Spinal cord (tissue), 10 donors: ENCODE data around the gene BCL2. TPM values are rescaled to one million over a fixed set of nuclear protein-coding genes. Genes with fewer than 3 reads are reported as not detected.
A peak's percentile ranks its signal among the peaks of the same experiment; 100 is the strongest.

Experiments used
- DNase-seq, 6 donors: peaks; one replicate each; pipeline versions ENCODE4 v3.0.0 to v3.0.0-alpha.2; 2013 to 2015; ENCODE audit warnings: low spot score in 6 of 6, low read depth in 4 of 6
- H3K27ac ChIP-seq: one replicate; pipeline ENCODE4 v1.5.1; 2013; ENCODE audit warnings: low read depth, low read length, control low read depth
- H3K27me3 ChIP-seq: one replicate; pipeline ENCODE4 v1.6.1; 2013; ENCODE audit warnings: low read length; ENCODE audit not compliant: control insufficient read depth, insufficient read depth
- H3K36me3 ChIP-seq: one replicate; pipeline ENCODE4 v1.6.1; 2013; ENCODE audit warnings: low read length; ENCODE audit not compliant: control insufficient read depth, insufficient read depth
- H3K4me1 ChIP-seq: one replicate; pipeline ENCODE4 v1.6.1; 2013; ENCODE audit warnings: low read length; ENCODE audit not compliant: control insufficient read depth, insufficient read depth
- H3K4me3 ChIP-seq: one replicate; pipeline ENCODE4 v1.5.1; 2013; ENCODE audit warnings: low read depth, low read length, control low read depth
- H3K9me3 ChIP-seq: one replicate; pipeline ENCODE4 v1.6.1; 2013; ENCODE audit warnings: low read length; ENCODE audit not compliant: control insufficient read depth, insufficient read depth
- WGBS: methylation state at CpG from one replicate; pipeline ENCODE4 v1.1.5; 2013; ENCODE audit warnings: missing lambda C conversion rate; ENCODE audit not compliant: insufficient coverage; 5-methylcytosine and 5-hydroxymethylcytosine counted together
- polyA plus RNA-seq, 2 donors: library from polyadenylated mRNA; unstranded; fragments of 120-200 nt; gene quantifications; one replicate each; pipeline ENCODE4 v1.2.1, GENCODE V29; 2013; ENCODE audit not compliant: insufficient read length in 2 of 2
- small RNA-seq: library from RNA; depleted of rRNA; stranded (forward); fragments of <200 nt; gene quantifications from one replicate; pipeline ENCODE3, GENCODE V24; 2014; ENCODE audit warnings: low replicate concordance
- total RNA-seq, 2 donors: library from RNA; depleted of rRNA in 1 of 2; stranded (reverse); fragments of 120-200 nt in 1 of 2; fragments of >200 nt in 1 of 2; gene quantifications; one replicate each; pipeline versions ENCODE4 v1.2.3 to v1.2.4, GENCODE V29; 2013 to 2014
- donor health status: healthy.

The BCL2 gene
- total and polyA plus RNA-seq, 4 donors = 14.4 to 34.4 (median 23.7) TPM

GRCh38 chr18:63082366-63083019 is 237.1 kb downstream of the BCL2 start:
- WGBS = no CpG with 5 or more reads among the region's 7 CpGs
- Histone ChIP-seq H3K4me1 (no peaks in the 10 kb centered on the region), H3K36me3 (no peaks in the 10 kb centered on the region), H3K27me3 (no peaks in the 10 kb centered on the region), H3K4me3 (no peak overlapping the region), H3K27ac (no peak overlapping the region), H3K9me3 (no peaks in the 10 kb centered on the region)
- peak in 2 of 6 donors; percentile 38 to 82 for DNase-seq

GRCh38 chr18:63079114-63079513 is 240.5 kb downstream of the BCL2 start:
- Histone ChIP-seq H3K27ac (no peak overlapping the region), H3K4me3 (no peak overlapping the region), H3K4me1 (peaks cover 4% of the 10 kb centered on the region), H3K36me3 (no peaks in the 10 kb centered on the region), H3K27me3 (no peaks in the 10 kb centered on the region), H3K9me3 (no peaks in the 10 kb centered on the region)
- WGBS = 92% methylated on average over 1 of the region's 1 CpG
- DNase-seq = no peak

DNA sequence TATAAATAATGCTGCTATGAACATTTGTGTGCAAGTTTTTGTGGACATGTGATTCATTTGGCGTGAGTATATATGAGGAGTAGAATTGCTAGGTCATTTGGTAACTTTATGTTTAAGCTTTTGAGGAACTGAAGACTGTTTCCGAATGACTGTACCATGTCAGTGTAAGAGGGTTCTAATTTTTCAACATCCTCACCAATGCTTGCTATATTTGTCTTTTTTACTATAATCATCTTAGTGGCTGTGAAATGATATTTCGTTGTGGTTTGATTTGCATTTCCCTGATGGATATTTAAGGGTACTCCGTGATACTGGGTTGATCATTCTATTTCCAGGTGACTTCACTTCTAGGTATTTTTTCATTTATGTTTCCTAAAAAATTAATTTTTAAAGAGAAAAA is 241.1 kb downstream of the BCL2 start:
- Histone ChIP-seq H3K9me3 (no peaks in the 10 kb centered on the region), H3K27me3 (no peaks in the 10 kb centered on the region), H3K27ac (no peak overlapping the region), H3K36me3 (no peaks in the 10 kb centered on the region), H3K4me1 (peaks cover 4% of the 10 kb centered on the region), H3K4me3 (no peak overlapping the region)
- DNase-seq = no peak
- WGBS = no CpG with 5 or more reads among the region's 4 CpGs

GRCh38 chr18:63074981-63075404 is 244.6 kb downstream of the BCL2 start:
- H3K4me3 ChIP-seq = peak overlapping the region; percentile 50
- H3K9me3 ChIP-seq = no peaks in the 10 kb centered on the region
- H3K27ac ChIP-seq = peak overlapping the region; percentile 67
- peak; percentile 36 to 87 (median 54) for DNase-seq
- 5% methylated on average over 18 of the region's 19 CpGs for WGBS
- H3K4me1 ChIP-seq = peaks cover 7% of the 10 kb centered on the region
- no peaks in the 10 kb centered on the region for H3K27me3 ChIP-seq
- no peaks in the 10 kb centered on the region for H3K36me3 ChIP-seq

DNA sequence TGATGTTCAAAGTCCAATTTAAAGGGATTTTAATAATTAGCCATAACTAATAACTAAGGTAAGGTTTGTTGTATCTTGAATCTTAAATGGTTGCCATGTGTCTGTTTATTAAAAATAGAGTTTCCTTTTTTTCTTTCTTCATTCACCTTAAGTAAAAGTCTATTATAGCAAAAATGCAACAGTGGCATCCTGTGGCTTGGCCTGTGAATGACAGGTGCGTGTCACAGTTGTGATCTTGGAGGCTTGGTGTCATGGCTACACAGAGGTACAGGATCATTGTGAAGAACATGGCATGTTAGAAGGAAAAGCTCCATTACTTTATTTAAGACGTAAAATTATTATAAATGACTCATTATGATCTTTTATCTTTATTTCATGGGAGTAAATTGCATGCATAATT is 246.1 kb downstream of the BCL2 start:
- H3K36me3 ChIP-seq = no peaks in the 10 kb centered on the region
- no peak overlapping the region for H3K4me3 ChIP-seq
- no peaks in the 10 kb centered on the region for H3K27me3 ChIP-seq
- no peaks in the 10 kb centered on the region for H3K9me3 ChIP-seq
- H3K27ac ChIP-seq = no peak overlapping the region
- peak in 1 of 6 donors; percentile 49 for DNase-seq
- peaks cover 7% of the 10 kb centered on the region for H3K4me1 ChIP-seq
- no CpG with 5 or more reads among the region's 2 CpGs for WGBS

Small RNA genes lying within 50 kb of the gene (small RNA-seq; reads per million reads assigned to genes)
- gene AC022726.1 = not detected

Other genes with a start within 250 kb of the BCL2 start
- 10 to 100 TPM; 31.3 to 31.5 TPM for gene KDSR, start 47.4 kb upstream of the BCL2 start, total RNA-seq
- 10 to 100 TPM; 33.8 to 39.1 TPM for gene KDSR, start 47.4 kb upstream of the BCL2 start, polyA plus RNA-seq
- 10 to 100 TPM; 40.6 to 60.3 TPM for gene VPS4B, start 102.7 kb upstream of the BCL2 start, total RNA-seq
- 10 to 100 TPM; 32.6 to 38.1 TPM for gene VPS4B, start 102.7 kb upstream of the BCL2 start, polyA plus RNA-seq
- under 1 TPM in 1 of 2 donors, not detected in 1; 0.20 TPM for gene SERPINB5, start 157.2 kb upstream of the BCL2 start, total RNA-seq
- gene SERPINB5, start 157.2 kb upstream of the BCL2 start, polyA plus RNA-seq = not detected
- not detected for gene SERPINB12, start 222.6 kb upstream of the BCL2 start, total RNA-seq
- gene SERPINB12, start 222.6 kb upstream of the BCL2 start, polyA plus RNA-seq = not detected